ENCODE measurements around the gene ING3.

ING3 gene

DNA sequence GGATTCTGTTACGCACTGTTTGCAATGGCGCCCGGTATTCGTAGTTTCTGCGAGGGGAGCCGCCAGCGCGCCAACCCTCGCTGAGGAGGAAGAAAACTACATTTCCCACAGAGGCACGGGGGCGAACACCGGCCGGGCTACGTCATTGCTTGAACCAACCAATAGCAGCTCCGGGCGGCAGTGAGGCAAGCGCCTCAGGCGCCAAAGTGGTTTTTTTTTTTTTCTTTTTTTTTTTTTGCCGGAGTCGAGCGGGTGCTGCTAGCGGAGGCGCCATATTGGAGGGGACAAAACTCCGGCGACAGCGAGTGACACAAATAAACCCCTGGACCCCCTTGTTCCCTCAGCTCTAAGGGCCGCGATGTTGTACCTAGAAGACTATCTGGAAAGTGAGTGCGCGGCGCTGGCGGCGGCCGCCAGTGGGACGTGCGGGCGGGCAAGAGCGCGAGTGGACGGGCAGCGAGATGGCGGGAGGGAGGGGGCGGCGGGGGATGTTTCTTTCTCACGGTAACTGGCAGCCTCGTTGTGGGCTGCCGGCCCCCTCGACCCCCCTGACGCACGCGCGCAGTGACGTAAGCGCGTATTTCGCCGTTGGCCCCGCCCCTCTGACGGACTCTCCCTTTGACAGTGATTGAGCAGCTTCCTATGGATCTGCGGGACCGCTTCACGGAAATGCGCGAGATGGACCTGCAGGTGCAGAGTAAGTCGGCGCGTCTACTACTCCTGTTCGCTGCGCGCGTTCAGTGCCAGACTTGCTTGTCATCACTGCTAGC is at the start of gene ING3:
Gene ING3, plus strand, starts transcription at position 239 of the 770 bp plus-strand sequence. Its CDS starts 120 bp downstream, at position 359.
- no peaks in the 10 kb centered on the region for H3K27me3 ChIP-seq (ENCODE audit: control insufficient read depth, low read length)
- peaks cover 23% of the 10 kb centered on the region for H3K4me1 ChIP-seq (ENCODE audit: control insufficient read depth, low read length)
- no peak for TF ChIP-seq EZH2phosphoT487 (IDR thresholded peaks at IDR 0.05; ENCODE audit: borderline replicate concordance, low read length)
- TF ChIP-seq, protein P1, sequence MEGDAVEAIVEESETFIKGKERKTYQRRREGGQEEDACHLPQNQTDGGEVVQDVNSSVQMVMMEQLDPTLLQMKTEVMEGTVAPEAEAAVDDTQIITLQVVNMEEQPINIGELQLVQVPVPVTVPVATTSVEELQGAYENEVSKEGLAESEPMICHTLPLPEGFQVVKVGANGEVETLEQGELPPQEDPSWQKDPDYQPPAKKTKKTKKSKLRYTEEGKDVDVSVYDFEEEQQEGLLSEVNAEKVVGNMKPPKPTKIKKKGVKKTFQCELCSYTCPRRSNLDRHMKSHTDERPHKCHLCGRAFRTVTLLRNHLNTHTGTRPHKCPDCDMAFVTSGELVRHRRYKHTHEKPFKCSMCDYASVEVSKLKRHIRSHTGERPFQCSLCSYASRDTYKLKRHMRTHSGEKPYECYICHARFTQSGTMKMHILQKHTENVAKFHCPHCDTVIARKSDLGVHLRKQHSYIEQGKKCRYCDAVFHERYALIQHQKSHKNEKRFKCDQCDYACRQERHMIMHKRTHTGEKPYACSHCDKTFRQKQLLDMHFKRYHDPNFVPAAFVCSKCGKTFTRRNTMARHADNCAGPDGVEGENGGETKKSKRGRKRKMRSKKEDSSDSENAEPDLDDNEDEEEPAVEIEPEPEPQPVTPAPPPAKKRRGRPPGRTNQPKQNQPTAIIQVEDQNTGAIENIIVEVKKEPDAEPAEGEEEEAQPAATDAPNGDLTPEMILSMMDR (IDR thresholded peaks at IDR 0.05; ENCODE audit: low read depth, low read length, poor library complexity, severe bottlenecking): no peak
- no peaks in the 10 kb centered on the region for H4K20me1 ChIP-seq (ENCODE audit: control insufficient read depth, insufficient read depth, low read depth, low read length)
- H3K36me3 ChIP-seq (ENCODE audit: control insufficient read depth, low read length): peaks cover 45% of the 10 kb centered on the region
- peak within 1 kb of the TSS; percentile 73 for H3K4me2 ChIP-seq (ENCODE audit: low read length)
- no peaks in the 10 kb centered on the region for H3K9me2 ChIP-seq (replicated peaks; ENCODE audit: control insufficient read depth, low read length)
- H3K4me3 ChIP-seq (ENCODE audit: low read length): peak within 1 kb of the TSS; percentile 97
- H3K9me3 ChIP-seq (ENCODE audit: control insufficient read depth, insufficient read depth, low read length): no peaks in the 10 kb centered on the region
- H3K27ac ChIP-seq (ENCODE audit: low read depth, low read length): peak within 1 kb of the TSS; percentile 85
- H3F3A ChIP-seq (ENCODE audit: control insufficient read depth, insufficient read depth): no peaks in the 10 kb centered on the region
- H3K79me2 ChIP-seq (ENCODE audit: control insufficient read depth, low read length): peaks cover 43% of the 10 kb centered on the region

- Histone ChIP-seq H3K36me3 (ENCODE audit: control insufficient read depth, low read length) (no peaks in the 10 kb centered on the region), H3K27ac (ENCODE audit: low read depth, low read length) (no peak overlapping the region), H3K9me2 (replicated peaks; ENCODE audit: control insufficient read depth, low read length) (no peaks in the 10 kb centered on the region), H3K27me3 (ENCODE audit: control insufficient read depth, low read length) (no peaks in the 10 kb centered on the region; the same call in 1 of the 2 replicates), H3K9me3 (ENCODE audit: control insufficient read depth, insufficient read depth, low read length) (no peaks in the 10 kb centered on the region), H3K4me1 (ENCODE audit: control insufficient read depth, low read length) (no peaks in the 10 kb centered on the region), H3K79me2 (ENCODE audit: control insufficient read depth, low read length) (no peaks in the 10 kb centered on the region), H3F3A (ENCODE audit: control insufficient read depth, insufficient read depth) (no peaks in the 10 kb centered on the region), H3K4me2 (ENCODE audit: low read length) (no peak overlapping the region), H3K4me3 (ENCODE audit: low read length) (no peak overlapping the region), H4K20me1 (ENCODE audit: control insufficient read depth, insufficient read depth, low read depth, low read length) (no peaks in the 10 kb centered on the region)
- TF ChIP-seq EZH2phosphoT487 (IDR thresholded peaks at IDR 0.05; ENCODE audit: borderline replicate concordance, low read length): no peak
- TF ChIP-seq, protein P1 (IDR thresholded peaks at IDR 0.05; ENCODE audit: low read depth, low read length, poor library complexity, severe bottlenecking): no peak
Observed at GRCh38 chr7:120915314-120916105, 35.1 kb upstream of the ING3 start.

DNA sequence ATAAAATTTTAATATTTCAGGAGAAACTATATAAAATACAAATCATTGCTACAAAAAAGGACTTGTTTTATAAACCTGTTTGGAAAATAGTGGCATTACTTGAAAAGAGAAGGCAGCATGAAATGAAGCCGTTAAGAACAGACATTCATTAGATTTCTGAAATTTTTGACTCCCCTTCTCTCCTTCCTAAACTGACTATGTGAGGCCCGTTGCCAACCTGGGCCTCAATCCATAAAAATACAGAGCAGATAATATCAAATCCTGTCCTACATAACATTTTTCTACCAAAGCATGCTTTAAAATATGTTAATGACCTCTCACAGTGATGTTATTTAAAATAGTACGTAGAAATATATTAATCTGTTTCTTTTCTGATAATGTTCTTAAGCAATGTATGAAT is 34.5 kb upstream of the ING3 start:
- H3K36me3 ChIP-seq (ENCODE audit: control insufficient read depth, low read length): no peaks in the 10 kb centered on the region
- H3K4me1 ChIP-seq (ENCODE audit: control insufficient read depth, low read length): no peaks in the 10 kb centered on the region
- H3K9me3 ChIP-seq (ENCODE audit: control insufficient read depth, insufficient read depth, low read length): no peaks in the 10 kb centered on the region
- no peaks in the 10 kb centered on the region for H3K79me2 ChIP-seq (ENCODE audit: control insufficient read depth, low read length)
- TF ChIP-seq EZH2phosphoT487 (IDR thresholded peaks at IDR 0.05; ENCODE audit: borderline replicate concordance, low read length): no peak
- TF ChIP-seq, protein P1 (IDR thresholded peaks at IDR 0.05; ENCODE audit: low read depth, low read length, poor library complexity, severe bottlenecking): no peak
- H3K27me3 ChIP-seq (ENCODE audit: control insufficient read depth, low read length): no peaks in the 10 kb centered on the region; the same call in 1 of the 2 replicates
- no peak overlapping the region for H3K4me2 ChIP-seq (ENCODE audit: low read length)
- H3F3A ChIP-seq (ENCODE audit: control insufficient read depth, insufficient read depth): no peaks in the 10 kb centered on the region
- no peaks in the 10 kb centered on the region for H4K20me1 ChIP-seq (ENCODE audit: control insufficient read depth, insufficient read depth, low read depth, low read length)
- no peak overlapping the region for H3K4me3 ChIP-seq (ENCODE audit: low read length)
- no peaks in the 10 kb centered on the region for H3K9me2 ChIP-seq (replicated peaks; ENCODE audit: control insufficient read depth, low read length)
- no peak overlapping the region for H3K27ac ChIP-seq (ENCODE audit: low read depth, low read length)
